SK-N-MC (cell line): ENCODE measurements around the gene PMFBP1.

Experiments
- DNase-seq: peaks from one replicate; pipeline ENCODE4 v3.0.0-alpha.2; 2011; ENCODE audit warnings: low read depth, low spot score
- H3K27ac ChIP-seq: fragments of 200-600 bp; sonication (generic); 2 replicates; pipeline ENCODE4 v1.5.1; 2016; ENCODE audit warnings: mixed run types
- H3K36me3 ChIP-seq: fragments of 200-600 bp; sonication (generic); 2 replicates; pipeline ENCODE4 v1.6.1; 2017; ENCODE audit warnings: antibody characterized with exemption, low read length, mixed read lengths; ENCODE audit not compliant: insufficient read depth
- H3K4me3 ChIP-seq: fragments of 200-600 bp; sonication (generic); 2 replicates; pipeline ENCODE4 v1.5.1; 2016
- H3K9ac ChIP-seq: fragments of 200-600 bp; sonication (generic); 2 replicates; pipeline ENCODE4 v1.8.0; 2017; ENCODE audit warnings: mixed run types, mixed read lengths; ENCODE audit not compliant: insufficient read length
- H3K9me3 ChIP-seq: fragments of 200-600 bp; sonication (generic); 2 replicates; pipeline ENCODE4 v1.6.1; 2017; ENCODE audit warnings: low read depth, mild to moderate bottlenecking, antibody characterized with exemption, low read length, moderate library complexity, mixed read lengths
- EZH2 ChIP-seq: fragments of 200-600 bp; sonication (generic); IDR thresholded peaks from one replicate; pipeline ENCODE4 v1.6.1; 2017; ENCODE audit warnings: antibody characterized with exemption
- FOXP2 ChIP-seq: optimal IDR thresholded peaks from 2 replicates; pipeline ENCODE3; 2011; ENCODE audit warnings: mild to moderate bottlenecking, moderate library complexity; ENCODE audit not compliant: insufficient read depth; ENCODE audit errors: extremely low read length, control extremely low read depth
- POLR2AphosphoS5 ChIP-seq: IDR thresholded peaks from 2 replicates; pipeline ENCODE4 v1.6.1; 2012; ENCODE audit warnings: mild to moderate bottlenecking, low read depth, low read length, borderline replicate concordance

The PMFBP1 gene

GRCh38 chr16:72124148-72124547 lies 47.8 kb downstream of the PMFBP1 start:
- Histone ChIP-seq H3K4me3 (no peak overlapping the region), H3K9ac (no peak overlapping the region), H3K9me3 (no peaks in the 10 kb centered on the region), H3K36me3 (no peaks in the 10 kb centered on the region), H3K27ac (no peak overlapping the region)
- DNase-seq = no peak
- TF ChIP-seq EZH2 = no peak
- no peak for TF ChIP-seq POLR2AphosphoS5
- TF ChIP-seq FOXP2 = no peak

- Histone ChIP-seq H3K4me3 (no peak overlapping the region), H3K36me3 (no peaks in the 10 kb centered on the region), H3K9me3 (no peaks in the 10 kb centered on the region), H3K27ac (no peak overlapping the region), H3K9ac (no peak overlapping the region)
- DNase-seq = no peak
- TF ChIP-seq POLR2AphosphoS5 = no peak
- TF ChIP-seq FOXP2 = no peak
- TF ChIP-seq EZH2 = no peak
Measured at GRCh38 chr16:72123426-72123825, 48.5 kb downstream of the PMFBP1 start.

GRCh38 chr16:72122916-72123315 lies 49.0 kb downstream of the PMFBP1 start:
- no peak for DNase-seq
- Histone ChIP-seq H3K27ac (no peak overlapping the region), H3K9ac (no peak overlapping the region), H3K4me3 (no peak overlapping the region), H3K9me3 (no peaks in the 10 kb centered on the region), H3K36me3 (no peaks in the 10 kb centered on the region)
- no peak for TF ChIP-seq EZH2
- TF ChIP-seq FOXP2 = no peak
- no peak for TF ChIP-seq POLR2AphosphoS5

- H3K36me3 ChIP-seq = no peaks in the 10 kb centered on the region
- no peak for TF ChIP-seq EZH2
- no peak for TF ChIP-seq POLR2AphosphoS5
- TF ChIP-seq FOXP2 = no peak
- H3K9me3 ChIP-seq = no peaks in the 10 kb centered on the region
- DNase-seq = no peak
- no peak overlapping the region for H3K27ac ChIP-seq
- H3K4me3 ChIP-seq = no peak overlapping the region
- no peak overlapping the region for H3K9ac ChIP-seq
Measured at GRCh38 chr16:72122308-72122707, 49.6 kb downstream of the PMFBP1 start.

GRCh38 chr16:72120026-72120425 lies 51.9 kb downstream of the PMFBP1 start:
- Histone ChIP-seq H3K36me3 (no peaks in the 10 kb centered on the region), H3K9me3 (no peaks in the 10 kb centered on the region), H3K27ac (no peak overlapping the region), H3K4me3 (no peak overlapping the region), H3K9ac (no peak overlapping the region)
- DNase-seq = no peak
- TF ChIP-seq POLR2AphosphoS5 (no peak), FOXP2 (no peak), EZH2 (no peak)

GRCh38 chr16:72113616-72113945 lies 58.4 kb downstream of the PMFBP1 start:
- H3K9ac ChIP-seq = no peak overlapping the region
- peaks cover 16% of the 10 kb centered on the region; the same call in 1 of the 2 replicates for H3K36me3 ChIP-seq
- H3K9me3 ChIP-seq = no peaks in the 10 kb centered on the region
- TF ChIP-seq EZH2 = no peak
- no peak for TF ChIP-seq FOXP2
- TF ChIP-seq POLR2AphosphoS5 = no peak
- H3K27ac ChIP-seq = no peak overlapping the region
- no peak for DNase-seq
- H3K4me3 ChIP-seq = no peak overlapping the region

GRCh38 chr16:72112906-72113615 lies 58.9 kb downstream of the PMFBP1 start:
- Histone ChIP-seq H3K27ac (no peak overlapping the region), H3K36me3 (peaks cover 20% of the 10 kb centered on the region; the same call in 1 of the 2 replicates), H3K4me3 (no peak overlapping the region), H3K9ac (no peak overlapping the region), H3K9me3 (no peaks in the 10 kb centered on the region)
- DNase-seq = no peak
- TF ChIP-seq FOXP2 = no peak
- TF ChIP-seq POLR2AphosphoS5 = no peak
- no peak for TF ChIP-seq EZH2

GRCh38 chr16:72112452-72112792 lies 59.5 kb downstream of the PMFBP1 start:
- H3K9ac ChIP-seq = no peak overlapping the region
- peaks cover 21% of the 10 kb centered on the region; the same call in 1 of the 2 replicates for H3K36me3 ChIP-seq
- no peak overlapping the region for H3K27ac ChIP-seq
- TF ChIP-seq EZH2 (no peak), POLR2AphosphoS5 (no peak), FOXP2 (no peak)
- no peaks in the 10 kb centered on the region for H3K9me3 ChIP-seq
- no peak for DNase-seq
- H3K4me3 ChIP-seq = no peak overlapping the region
